HCT116 (cell line): ENCODE measurements around the gene WNK1. TPM values are rescaled to one million over a fixed set of nuclear protein-coding genes. Genes with fewer than 3 reads are reported as not detected.

Source experiments
- ATAC-seq: fragments of 200-7000 bp; cut with Tn5 transposase; 2 replicates; pipeline ENCODE4 v1.9.1; 2020; ENCODE audit warnings: mild to moderate bottlenecking, moderate library complexity
- BruUV-seq: library from RNA; stranded (reverse); fragments of 400-500 nt; replicated peaks from 2 replicates; lab custom pipeline; 2021; lab: Mats Ljungman, UMichigan
- CTCF ChIA-PET: fragments of 300-600 bp; sonication (Branson Sonifier 250); formaldehyde crosslinking; loops from one replicate; lab custom pipeline; 2021; ENCODE audit warnings: antibody characterized with exemption; lab: Charles Lee
- POLR2A ChIA-PET: fragments of 300-600, 350-600 bp; sonication (Branson Sonifier 250); formaldehyde crosslinking; loops from one replicate; lab custom pipeline; 2021; ENCODE audit warnings: antibody characterized with exemption; lab: Charles Lee
- RAD21 ChIA-PET, 2 experiments: fragments of 300-600 bp; sonication (Branson Sonifier 250); formaldehyde crosslinking; loops; one replicate each; lab custom pipeline; 2023; ENCODE audit warnings: low total read pairs in 2 of 2; ENCODE audit not compliant: uncharacterized antibody in 2 of 2, unreplicated experiment in 2 of 2, low non-redundant PET in 1 of 2; lab: Charles Lee
- DNase-seq: peaks from one replicate; pipeline ENCODE4 v3.0.0-alpha.2; 2010; ENCODE audit warnings: low read depth, low spot score
- H2AFZ ChIP-seq: fragments of 200-600 bp; shearing (Covaris generic), sonication (generic); 2 replicates; pipeline ENCODE4 v1.6.1; 2017; ENCODE audit warnings: low read depth, mixed run types, mixed read lengths, antibody characterized with exemption, low read length; ENCODE audit not compliant: poor library complexity, severe bottlenecking
- H3K27ac ChIP-seq: 2 replicates; pipeline ENCODE4 v1.5.1; 2012; ENCODE audit warnings: low read depth, low read length
- H3K27me3 ChIP-seq: fragments of 200-600 bp; sonication (generic); 2 replicates; pipeline ENCODE4 v1.6.1; 2016; ENCODE audit warnings: mixed run types, low read length, mixed read lengths; ENCODE audit not compliant: insufficient read depth
- H3K36me3 ChIP-seq, 2 experiments: fragments of 200-500 bp in 1 of 2; fragments of 200-600 bp in 1 of 2; sonication (Bioruptor generic) in 1 of 2; sonication (generic) in 1 of 2; 2 replicates each; pipeline versions ENCODE4 v1.5.1 to v1.6.1; 2014 to 2016; ENCODE audit warnings: low read length in 2 of 2, inconsistent platforms in 1 of 2, mixed read lengths in 1 of 2, mixed run types in 1 of 2; ENCODE audit not compliant: insufficient read depth in 2 of 2, control insufficient read depth in 1 of 2
- H3K4me1 ChIP-seq, 2 experiments: fragments of 200-600 bp in 1 of 2; sonication (generic) in 1 of 2; 2 replicates each; pipeline versions ENCODE4 v1.5.1 to v1.6.1; 2012 to 2017; ENCODE audit warnings: low read length in 2 of 2, inconsistent platforms in 1 of 2, mild to moderate bottlenecking in 1 of 2, mixed read lengths in 1 of 2, mixed run types in 1 of 2, moderate library complexity in 1 of 2; ENCODE audit not compliant: insufficient read depth in 2 of 2, control insufficient read depth in 1 of 2
- H3K4me2 ChIP-seq: fragments of 200-600 bp; sonication (generic); 2 replicates; pipeline ENCODE4 v1.6.1; 2017; ENCODE audit warnings: mixed run types, low read length, mixed read lengths
- H3K4me3 ChIP-seq, 2 experiments: fragments of 200-600 bp in 1 of 2; sonication (generic) in 1 of 2; replicated peaks in 1 of 2; 2 replicates each; pipeline ENCODE4 v1.5.1; 2011 to 2016; ENCODE audit warnings: low read length in 2 of 2, control low read depth in 1 of 2, low read depth in 1 of 2, mild to moderate bottlenecking in 1 of 2, mixed read lengths in 1 of 2, mixed run types in 1 of 2
- H3K79me2 ChIP-seq: fragments of 200-600 bp; sonication (generic); 2 replicates; pipeline ENCODE4 v1.6.1; 2017; ENCODE audit warnings: mild to moderate bottlenecking, mixed run types, low read length, moderate library complexity, mixed read lengths; ENCODE audit not compliant: insufficient read depth
- H3K9ac ChIP-seq: fragments of 200-600 bp; sonication (generic); 2 replicates; pipeline ENCODE4 v1.6.1; 2016; ENCODE audit warnings: low read length, mixed read lengths
- H3K9me2 ChIP-seq: fragments of 200-600 bp; sonication (generic), shearing (Covaris generic); 2 replicates; pipeline ENCODE4 v1.6.1; 2017; ENCODE audit warnings: mixed run types, mild to moderate bottlenecking, moderate library complexity; ENCODE audit not compliant: insufficient read depth
- H3K9me3 ChIP-seq, 2 experiments: fragments of 200-500 bp in 1 of 2; fragments of 200-600 bp in 1 of 2; sonication (Bioruptor generic) in 1 of 2; sonication (generic) in 1 of 2; 2 replicates each; pipeline ENCODE4 v1.6.1; 2014 to 2017; ENCODE audit warnings: low read length in 2 of 2, mixed read lengths in 2 of 2, inconsistent platforms in 1 of 2, low read depth in 1 of 2, mild to moderate bottlenecking in 1 of 2, mixed run types in 1 of 2, moderate library complexity in 1 of 2; ENCODE audit not compliant: control insufficient read depth in 1 of 2, insufficient read depth in 1 of 2
- H4K20me1 ChIP-seq: fragments of 200-600 bp; sonication (generic), shearing (Covaris generic); 2 replicates; pipeline ENCODE4 v1.6.1; 2017; ENCODE audit warnings: mixed run types, mild to moderate bottlenecking, moderate library complexity; ENCODE audit not compliant: insufficient read depth
- CBX3 ChIP-seq: IDR thresholded peaks from 2 replicates; pipeline ENCODE4 v1.6.1; 2012; ENCODE audit warnings: low read depth
- CEBPB ChIP-seq: IDR thresholded peaks from 2 replicates; pipeline ENCODE4 v1.6.1; 2012; ENCODE audit warnings: low read depth
- CTCF ChIP-seq, 3 experiments: fragments of 200-600 bp in 1 of 3; sonication (generic) in 1 of 3; IDR thresholded peaks in 2 of 3; conservative IDR thresholded peaks in 1 of 3; 2 replicates each; pipeline ENCODE4 v1.5.1; 2012 to 2017; ENCODE audit warnings: low read depth in 2 of 3, low read length in 2 of 3, antibody characterized with exemption in 1 of 3, borderline replicate concordance in 1 of 3, control low read depth in 1 of 3, mild to moderate bottlenecking in 1 of 3, mixed read lengths in 1 of 3, mixed run types in 1 of 3, moderate library complexity in 1 of 3; ENCODE audit not compliant: insufficient read depth in 1 of 3
- ELF1 ChIP-seq: IDR thresholded peaks from 2 replicates; pipeline ENCODE4 v1.6.1; 2012; ENCODE audit warnings: low read depth, borderline replicate concordance
- EZH2 ChIP-seq: fragments of 200-600 bp; sonication (generic); IDR thresholded peaks from 2 replicates; pipeline ENCODE4 v1.6.1; 2017; ENCODE audit warnings: antibody characterized with exemption, mixed run types
- EZH2phosphoT487 ChIP-seq: fragments of 200-600 bp; IDR thresholded peaks from 2 replicates; pipeline ENCODE4 v1.6.1; 2018; ENCODE audit warnings: antibody characterized with exemption, borderline replicate concordance
- MAX ChIP-seq: IDR thresholded peaks from 2 replicates; pipeline ENCODE4 v1.6.1; 2012
- POLR2AphosphoS5 ChIP-seq: IDR thresholded peaks from 2 replicates; pipeline ENCODE4 v1.6.1; 2011; ENCODE audit warnings: mild to moderate bottlenecking, low read depth, low read length, moderate library complexity
- RAD21 ChIP-seq: IDR thresholded peaks from 2 replicates; pipeline ENCODE4 v1.6.1; 2012; ENCODE audit warnings: low read depth, mild to moderate bottlenecking
- REST ChIP-seq: IDR thresholded peaks from 2 replicates; pipeline ENCODE4 v1.6.1; 2012; ENCODE audit warnings: low read depth
- SRF ChIP-seq: IDR thresholded peaks from 2 replicates; pipeline ENCODE4 v1.6.1; 2012; ENCODE audit warnings: low read depth
- TCF7L2 ChIP-seq: IDR thresholded peaks from 2 replicates; pipeline ENCODE4 v1.7.0; 2011; ENCODE audit warnings: borderline replicate concordance, inconsistent platforms; ENCODE audit not compliant: insufficient read depth, insufficient read length; ENCODE audit errors: extremely low read depth
- YY1 ChIP-seq: IDR thresholded peaks from 2 replicates; pipeline ENCODE4 v1.6.1; 2011; ENCODE audit warnings: low read length, low read depth, moderate library complexity, mild to moderate bottlenecking; ENCODE audit not compliant: insufficient replicate concordance; ENCODE audit errors: extremely low read depth
- ZBTB33 ChIP-seq: IDR thresholded peaks from 2 replicates; pipeline ENCODE4 v1.6.1; 2011; ENCODE audit warnings: mild to moderate bottlenecking, low read length, moderate library complexity; ENCODE audit not compliant: insufficient replicate concordance; ENCODE audit errors: extremely low read depth
- intact Hi-C: fragments of 100-400 bp; cut with micrococcal nuclease; formaldehyde crosslinking; loops from 2 replicates; pipeline ENCODE4 v1.10.0; 2022
- total RNA-seq: library from RNA; stranded (reverse); gene quantifications from one replicate; pipeline ENCODE4 v1.2.1, GENCODE V29; 2021; ENCODE audit not compliant: unreplicated experiment

WNK1 gene
- total RNA-seq, 1 experiment from 2014 or later: 81.0 TPM

- no peak for TF ChIP-seq ZBTB33
- no peak for TF ChIP-seq EZH2phosphoT487
- TF ChIP-seq RAD21: no peak
- TF ChIP-seq CTCF (IDR thresholded peaks at IDR 0.05 in 2 of 3, conservative IDR thresholded peaks at IDR 0.05 in 1 of 3; ENCODE audit: borderline replicate concordance in 1 of 3, insufficient read depth in 1 of 3, low read depth in 2 of 3, low read length in 2 of 3): no peak
Observed at GRCh38 chr12:913919-914698, 161.7 kb downstream of the WNK1 start (continued).

GRCh38 chr12:915090-915489 lies 162.7 kb downstream of the WNK1 start:
- no peaks in the 10 kb centered on the region for H3K9me3 ChIP-seq
- RAD21 ChIA-PET: no interaction called here
- H2AFZ ChIP-seq: no peak overlapping the region
- no peak for DNase-seq
- H3K79me2 ChIP-seq: no peaks in the 10 kb centered on the region
- CTCF ChIA-PET: no interaction called here
- no peak overlapping the region for H3K4me2 ChIP-seq
- intact Hi-C loops: no loop called here
- peaks cover 36 to 54% of the 10 kb centered on the region in 2 experiments for H3K36me3 ChIP-seq
- H3K4me3 ChIP-seq: no peak overlapping the region
- no peaks in the 10 kb centered on the region for H4K20me1 ChIP-seq
- H3K27me3 ChIP-seq: no peaks in the 10 kb centered on the region
- H3K4me1 ChIP-seq: no peaks in the 10 kb centered on the region
- H3K9ac ChIP-seq: no peak overlapping the region
- no peak for ATAC-seq
- POLR2A ChIA-PET: no interaction called here
- no peaks in the 10 kb centered on the region for H3K9me2 ChIP-seq
- no peak overlapping the region for H3K27ac ChIP-seq
- BruUV-seq: no TSS peak
- TF ChIP-seq YY1 (no peak), CBX3 (no peak), MAX (no peak), REST (no peak), RAD21 (no peak), TCF7L2 (no peak), CEBPB (no peak), SRF (no peak), EZH2 (no peak), POLR2AphosphoS5 (no peak), ELF1 (no peak)
